Measurements from ENCODE around the gene PDCL2.

Gene PDCL2

GRCh38 chr4:55538531-55538930, 53.5 kb downstream of the PDCL2 start:
- no peak for DNase-seq (ENCODE audit: low read depth)

GRCh38 chr4:55534306-55534705, 57.7 kb downstream of the PDCL2 start:
- no peak for DNase-seq (ENCODE audit: low read depth)

- DNase-seq (ENCODE audit: low read depth) = no peak
These were observed 61.4 kb downstream of the PDCL2 start for GRCh38 chr4:55530691-55531090.

- no peak for DNase-seq (ENCODE audit: low read depth)
These were observed 61.9 kb downstream of the PDCL2 start for GRCh38 chr4:55530167-55530566.

- no peak for DNase-seq (ENCODE audit: low read depth)
These were observed 63.6 kb downstream of the PDCL2 start for GRCh38 chr4:55528491-55528890.

GRCh38 chr4:55524844-55525571, 67.0 kb downstream of the PDCL2 start:
- DNase-seq (ENCODE audit: low read depth) = no peak

- no peak for DNase-seq (ENCODE audit: low read depth)
These were observed 73.6 kb downstream of the PDCL2 start for GRCh38 chr4:55518442-55518841.

GRCh38 chr4:55517526-55518229, 74.4 kb downstream of the PDCL2 start:
- DNase-seq (ENCODE audit: low read depth) = no peak

- no peak for DNase-seq (ENCODE audit: low read depth)
These were observed 79.0 kb downstream of the PDCL2 start for GRCh38 chr4:55512922-55513571.

- no peak for DNase-seq (ENCODE audit: low read depth)
These were observed 80.0 kb downstream of the PDCL2 start for GRCh38 chr4:55512077-55512476.

- no peak for DNase-seq (ENCODE audit: low read depth)
These were observed 81.4 kb downstream of the PDCL2 start for GRCh38 chr4:55510685-55511084.

GRCh38 chr4:55509266-55509665, 82.8 kb downstream of the PDCL2 start:
- DNase-seq (ENCODE audit: low read depth) = no peak

GRCh38 chr4:55507612-55508011, 84.4 kb downstream of the PDCL2 start:
- no peak for DNase-seq (ENCODE audit: low read depth)
